Stimulated activated CD8-positive, alpha-beta memory T cell treated with anti-CD3 and anti-CD28 coated beads, Interleukin-4, amount 100 ng/mL, for 24 hours (primary cell): ENCODE measurements around the gene ZNRF3.
"Not testable (repeated sequence)": the region's sequence is repeated elsewhere in the genome, so short reads cannot be mapped to it uniquely, and the experiment has no call there.

Experiments used
- DNase-seq: peaks from one replicate; pipeline ENCODE4 v3.0.0-alpha.2; 2020; ENCODE audit warnings: low read depth

Gene ZNRF3

GRCh38 chr22:28884747-28885350, 1.5 kb downstream of the ZNRF3 start:
- no peak for DNase-seq

GRCh38 chr22:28885939-28886338, 2.6 kb downstream of the ZNRF3 start:
- DNase-seq, result no peak

DNA sequence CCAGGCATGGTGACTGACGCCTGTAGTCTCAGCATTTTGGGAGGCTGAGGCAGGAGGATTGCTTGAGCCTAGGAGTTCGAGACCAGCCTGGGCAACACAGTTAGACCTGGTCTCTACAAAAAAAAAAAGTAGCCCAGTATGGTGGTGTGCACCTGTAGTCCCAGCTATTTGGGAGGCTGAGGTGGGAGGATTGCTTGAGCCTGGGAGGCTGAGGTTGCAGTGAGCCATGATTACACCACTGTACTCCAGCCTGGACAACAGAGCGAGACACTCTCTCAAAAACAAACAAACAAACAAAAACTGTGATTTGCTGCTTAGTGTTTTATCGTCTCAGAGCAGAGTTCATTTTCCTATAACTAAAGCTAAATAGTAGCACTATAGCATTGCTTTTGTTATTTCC, 3.3 kb downstream of the ZNRF3 start:
- not testable (repeated sequence) for DNase-seq

- DNase-seq, result no peak
These were observed 4.5 kb downstream of the ZNRF3 start for GRCh38 chr22:28887725-28888459.

DNA sequence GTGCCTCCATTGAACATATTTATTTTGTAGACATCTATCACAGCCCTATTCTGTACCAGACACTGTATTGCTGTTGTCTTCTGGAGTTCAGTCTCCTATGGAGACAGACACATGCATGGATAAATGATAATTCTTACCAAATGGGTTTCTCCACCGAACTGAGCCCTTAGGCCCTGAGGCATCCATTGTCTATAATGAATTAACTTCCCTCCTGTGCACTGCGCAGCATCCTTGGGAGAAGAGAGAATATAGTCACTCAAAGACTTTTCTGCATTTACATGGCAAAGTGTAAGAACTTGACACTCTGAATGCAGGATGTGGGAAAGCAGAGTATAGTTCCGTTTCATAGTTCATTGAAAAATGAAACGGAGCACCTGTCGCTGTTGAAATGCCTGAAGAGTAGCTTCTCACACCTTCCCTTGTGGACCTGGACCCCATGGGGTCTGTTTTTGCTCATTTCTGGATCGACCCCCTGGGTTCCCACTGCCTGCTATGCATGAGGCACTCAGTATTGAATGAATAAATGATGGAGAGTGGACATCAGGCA, 6.2 kb downstream of the ZNRF3 start:
- DNase-seq, result no peak

- DNase-seq, result no peak
These were observed 7.9 kb downstream of the ZNRF3 start for GRCh38 chr22:28891156-28891733.

- no peak for DNase-seq
These were observed 8.9 kb downstream of the ZNRF3 start for GRCh38 chr22:28892175-28892731.

DNA sequence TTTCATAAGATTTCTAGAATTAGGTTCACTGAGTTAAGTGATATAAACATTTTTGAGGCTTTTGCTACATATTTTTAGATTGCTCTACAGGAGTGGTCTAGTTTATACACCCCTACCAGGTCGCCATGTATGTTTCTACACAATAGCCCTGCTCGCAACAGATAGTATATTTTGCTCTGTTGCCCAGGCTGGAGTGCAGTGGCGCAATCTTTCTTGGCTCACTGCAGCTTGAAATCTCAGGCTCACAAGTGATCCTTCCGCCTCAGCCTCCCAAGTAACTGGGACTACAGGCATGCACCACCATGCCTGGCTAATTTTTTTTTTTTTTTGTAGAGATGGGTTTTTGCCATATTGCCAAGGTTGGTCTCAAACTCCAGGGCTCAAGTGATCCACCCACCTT, 10.4 kb downstream of the ZNRF3 start:
- DNase-seq, result no peak

DNA sequence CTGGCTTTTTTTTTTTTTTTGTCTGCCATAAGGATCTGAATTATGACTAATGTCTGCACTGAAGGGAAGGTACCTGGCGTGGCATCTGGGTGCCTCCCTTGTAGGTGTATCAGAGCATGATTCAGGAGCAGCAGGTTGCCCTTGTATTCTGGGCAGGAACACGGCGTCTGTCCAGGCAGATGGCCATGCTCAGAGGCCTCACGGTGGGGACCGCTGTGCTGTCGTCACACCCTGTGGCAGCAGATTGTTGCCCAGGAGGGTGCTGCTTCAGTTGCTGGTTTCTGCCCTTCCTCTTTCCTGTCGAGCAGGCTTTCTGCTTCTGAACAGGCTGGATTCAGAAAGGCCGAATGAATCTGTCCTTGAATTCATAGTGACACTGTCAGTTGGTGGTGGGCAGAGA, 11.0 kb downstream of the ZNRF3 start:
- DNase-seq, result no peak

GRCh38 chr22:28894807-28895206, 11.4 kb downstream of the ZNRF3 start:
- DNase-seq, result no peak

DNA sequence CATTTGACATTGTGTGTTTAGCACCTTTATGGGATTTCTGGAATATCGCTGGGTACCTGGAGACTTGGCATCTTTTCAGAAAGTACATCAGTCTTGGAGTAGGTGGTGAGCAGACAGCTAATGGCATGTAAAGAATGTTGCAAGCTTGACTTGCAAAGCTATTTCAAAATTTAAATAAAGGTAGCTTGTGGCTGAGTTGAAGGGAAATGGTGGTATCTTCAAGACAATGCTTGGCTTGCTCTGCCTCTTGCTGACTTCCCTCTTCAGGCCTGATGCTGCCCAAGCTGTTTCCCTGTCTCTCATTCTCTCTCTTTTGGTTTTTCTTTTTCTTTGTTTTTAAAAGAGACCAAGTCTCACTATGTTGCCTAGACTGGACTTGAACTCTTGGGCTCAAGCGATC, 13.2 kb downstream of the ZNRF3 start:
- no peak for DNase-seq

GRCh38 chr22:28898233-28898629, 14.9 kb downstream of the ZNRF3 start:
- DNase-seq, result no peak

GRCh38 chr22:28899199-28899853, 16.0 kb downstream of the ZNRF3 start:
- DNase-seq, result no peak

- no peak for DNase-seq
These were observed 17.1 kb downstream of the ZNRF3 start for GRCh38 chr22:28900379-28900925.

DNA sequence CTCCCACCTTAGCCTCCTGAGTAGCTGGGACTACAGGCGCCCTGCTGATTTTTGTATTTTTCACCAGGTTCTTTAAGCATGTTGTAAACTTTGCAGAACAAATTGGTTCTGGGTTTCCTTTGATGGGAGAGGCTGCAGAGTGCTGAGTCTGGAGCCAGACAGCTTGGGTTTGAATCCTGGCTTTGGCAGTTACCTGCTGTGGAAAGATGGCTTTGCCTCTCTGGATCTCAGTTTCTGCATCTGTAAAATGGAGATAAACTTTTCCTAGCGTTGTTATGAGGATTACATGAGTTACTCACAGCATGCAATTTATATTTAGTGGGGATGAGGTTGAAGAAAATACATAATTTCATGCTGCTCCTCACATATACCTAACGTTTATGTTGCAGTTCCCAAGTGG, 19.1 kb downstream of the ZNRF3 start:
- no peak for DNase-seq

GRCh38 chr22:28903080-28903479, 19.7 kb downstream of the ZNRF3 start:
- DNase-seq, result no peak

DNA sequence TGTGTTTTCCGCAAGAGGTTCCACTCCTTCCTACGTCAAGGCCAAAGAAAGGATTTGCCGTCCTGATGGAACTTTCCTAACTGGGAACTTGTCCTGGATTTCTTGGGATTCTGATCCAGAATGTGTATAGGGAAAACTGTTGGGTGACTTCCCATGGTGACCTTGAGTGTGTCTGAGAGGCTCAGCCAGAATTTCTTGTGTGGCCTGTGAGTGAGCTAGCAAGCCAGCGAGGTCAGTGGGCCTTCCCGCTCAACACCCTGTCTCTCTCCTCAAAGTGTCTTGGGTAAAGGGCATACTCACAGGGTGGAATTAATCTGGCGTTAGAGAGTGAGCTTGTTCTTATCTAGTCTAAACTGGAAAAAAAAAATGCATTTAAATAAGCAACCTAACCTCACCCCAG, 20.4 kb downstream of the ZNRF3 start:
- no peak for DNase-seq

DNA sequence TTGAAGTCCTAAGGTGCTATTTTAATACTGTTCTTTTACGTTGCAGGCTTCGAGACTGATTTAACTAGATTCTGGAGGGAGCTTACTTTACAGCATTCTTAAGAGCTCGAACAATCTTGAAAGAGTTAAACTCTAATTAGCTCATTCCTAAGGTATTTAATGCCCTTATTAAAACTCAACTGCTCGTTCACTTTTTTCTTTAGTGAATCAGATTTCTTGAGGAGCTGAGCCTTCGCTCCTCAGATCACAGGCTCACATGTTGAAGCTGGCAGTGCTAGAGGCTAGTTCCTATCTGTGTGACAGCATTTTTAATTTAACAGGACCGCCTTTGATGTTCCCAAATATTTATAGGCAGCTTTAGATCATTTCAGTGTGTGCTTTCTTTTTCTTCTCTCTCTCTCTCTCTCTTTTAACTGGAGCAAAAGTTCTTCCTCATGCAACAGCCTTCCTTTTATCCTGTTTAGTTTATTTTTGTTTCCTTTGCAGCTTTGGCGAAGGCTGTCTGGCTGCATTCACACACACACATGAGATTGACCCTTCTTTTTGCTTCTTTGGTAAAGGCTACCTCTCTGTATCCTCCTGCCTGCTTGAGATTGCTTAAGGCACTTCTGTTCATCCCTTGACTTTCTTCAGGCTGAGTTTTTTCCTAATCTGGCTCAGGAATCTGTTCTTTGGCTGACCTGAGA, 21.0 kb downstream of the ZNRF3 start:
- no peak for DNase-seq

- DNase-seq, result no peak
These were observed 22.0 kb downstream of the ZNRF3 start for GRCh38 chr22:28905256-28905832.

DNA sequence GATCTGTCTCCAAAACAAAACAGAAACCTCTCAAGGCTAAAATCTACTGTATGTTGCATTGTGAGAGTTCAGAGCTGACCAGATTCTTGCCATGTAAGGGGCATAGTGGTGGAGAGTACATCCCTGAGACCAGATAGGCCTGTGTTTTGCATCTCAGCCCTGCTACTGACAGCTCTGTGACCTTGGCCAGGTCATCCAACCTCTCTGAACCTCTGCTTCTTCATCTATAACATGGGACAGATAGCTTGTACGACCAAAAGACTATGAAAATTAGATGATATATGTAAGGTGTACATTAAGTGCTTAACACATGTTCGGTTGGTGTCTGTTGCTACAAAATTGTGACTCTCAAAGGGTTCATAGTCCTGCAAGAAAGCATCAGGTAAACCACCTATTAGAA, 22.9 kb downstream of the ZNRF3 start:
- no peak for DNase-seq

DNA sequence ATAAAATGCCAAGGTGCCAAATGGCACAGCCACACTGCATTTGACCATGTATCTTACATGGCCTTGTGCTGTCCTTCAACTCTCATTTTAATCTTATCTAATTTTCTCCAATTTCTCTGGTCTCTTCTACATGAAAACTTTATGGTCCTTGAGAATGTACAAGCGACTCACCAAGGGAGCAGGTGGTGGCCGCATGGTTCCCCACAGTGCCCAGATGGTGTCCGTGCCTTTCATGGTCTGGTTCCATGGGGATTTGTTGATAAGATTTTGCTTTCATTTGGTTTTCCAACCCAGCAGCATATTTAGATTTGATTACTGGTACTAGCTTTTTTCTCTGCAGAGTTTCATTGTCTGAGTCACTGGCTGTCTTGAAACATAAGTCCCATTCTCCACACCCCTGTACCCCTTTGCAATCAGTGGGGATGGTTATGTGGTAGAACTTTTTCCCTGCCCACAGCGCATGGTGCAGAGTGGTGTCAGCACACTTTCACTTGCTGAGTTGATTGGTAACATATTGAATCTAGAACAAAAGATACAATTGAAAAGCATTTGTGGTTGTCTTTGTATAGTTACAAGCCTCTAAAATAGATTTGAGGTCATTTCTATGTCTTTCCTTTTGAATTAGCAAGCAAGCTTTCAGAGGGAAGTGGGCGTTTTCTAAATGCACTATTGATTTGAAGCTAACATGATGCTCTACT, 24.1 kb downstream of the ZNRF3 start:
- no peak for DNase-seq
